Colon (tissue), 2 donors: ENCODE data around the gene CRYGA.
A peak's percentile ranks its signal among the peaks of the same experiment; 100 is the strongest.
"Not testable (repeated sequence)": the region's sequence is repeated elsewhere in the genome, so short reads cannot be mapped to it uniquely, and the experiment has no call there.

ENCODE experiments used
- FAIRE-seq: peaks from 2 replicates; lab custom pipeline; 2012; peaks lifted over from hg19 to GRCh38; lab: Jason Lieb, UNC
- donor health status: control.
- donor health status: control.

CRYGA gene

GRCh38 chr2:208125251-208125650, 38.1 kb downstream of the CRYGA start:
- FAIRE-seq, result no peak

GRCh38 chr2:208124013-208124715, 39.2 kb downstream of the CRYGA start, which contains the start of gene CRYGD:
Gene CRYGD, minus strand, starts transcription at chr2:208124524. Its CDS starts 51 bp downstream, at chr2:208124473.
- FAIRE-seq, result not testable (repeated sequence)

- FAIRE-seq, result peak; percentile 97
These were observed 41.1 kb downstream of the CRYGA start for GRCh38 chr2:208122248-208122647.

GRCh38 chr2:208118918-208119317, 44.5 kb downstream of the CRYGA start:
- no peak for FAIRE-seq

- FAIRE-seq, result not testable (repeated sequence)
These were observed 46.0 kb downstream of the CRYGA start for GRCh38 chr2:208117390-208117789.

DNA sequence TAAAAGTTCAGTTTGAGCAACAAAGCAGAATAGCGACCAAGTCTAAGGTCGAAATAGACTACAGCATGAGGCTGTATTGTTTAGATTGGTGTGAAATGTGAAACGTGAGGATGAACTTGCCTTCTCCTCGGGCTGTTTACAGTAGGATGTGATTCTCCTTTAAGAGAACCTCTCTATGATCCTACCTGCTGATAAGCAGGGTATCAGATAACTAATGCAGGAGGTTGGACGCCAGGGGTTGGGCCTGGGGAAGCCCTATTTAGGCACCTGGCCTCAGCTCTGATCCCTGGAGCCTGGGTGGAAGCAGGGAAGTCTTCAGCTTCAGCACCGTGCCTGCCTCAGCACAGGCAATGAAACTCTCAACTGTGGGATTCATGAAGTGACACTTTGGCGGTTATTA, 50.4 kb downstream of the CRYGA start:
- no peak for FAIRE-seq

- FAIRE-seq, result not testable (repeated sequence)
These were observed 51.1 kb downstream of the CRYGA start for GRCh38 chr2:208112273-208112745.
